Measurements from ENCODE around the gene APOL3.

- TF ChIP-seq, protein P1, sequence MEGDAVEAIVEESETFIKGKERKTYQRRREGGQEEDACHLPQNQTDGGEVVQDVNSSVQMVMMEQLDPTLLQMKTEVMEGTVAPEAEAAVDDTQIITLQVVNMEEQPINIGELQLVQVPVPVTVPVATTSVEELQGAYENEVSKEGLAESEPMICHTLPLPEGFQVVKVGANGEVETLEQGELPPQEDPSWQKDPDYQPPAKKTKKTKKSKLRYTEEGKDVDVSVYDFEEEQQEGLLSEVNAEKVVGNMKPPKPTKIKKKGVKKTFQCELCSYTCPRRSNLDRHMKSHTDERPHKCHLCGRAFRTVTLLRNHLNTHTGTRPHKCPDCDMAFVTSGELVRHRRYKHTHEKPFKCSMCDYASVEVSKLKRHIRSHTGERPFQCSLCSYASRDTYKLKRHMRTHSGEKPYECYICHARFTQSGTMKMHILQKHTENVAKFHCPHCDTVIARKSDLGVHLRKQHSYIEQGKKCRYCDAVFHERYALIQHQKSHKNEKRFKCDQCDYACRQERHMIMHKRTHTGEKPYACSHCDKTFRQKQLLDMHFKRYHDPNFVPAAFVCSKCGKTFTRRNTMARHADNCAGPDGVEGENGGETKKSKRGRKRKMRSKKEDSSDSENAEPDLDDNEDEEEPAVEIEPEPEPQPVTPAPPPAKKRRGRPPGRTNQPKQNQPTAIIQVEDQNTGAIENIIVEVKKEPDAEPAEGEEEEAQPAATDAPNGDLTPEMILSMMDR (IDR thresholded peaks at IDR 0.05): no peak
- TF ChIP-seq POLR2A (IDR thresholded peaks at IDR 0.05): no peak
These were observed 4.9 kb downstream of the APOL3 start for GRCh38 chr22:36155702-36156101.

Data from testis (tissue), 2 donors.